GM19193 (cell line): ENCODE results near the gene AHR.

Source experiments
- POLR2A ChIP-seq: IDR thresholded peaks from 4 replicates; pipeline ENCODE4 v1.6.1; 2011; ENCODE audit not compliant: insufficient read depth, insufficient read length; ENCODE audit errors: extremely low read depth

The AHR gene

GRCh38 chr7:17298102-17298839 is at the start of gene AHR:
Gene AHR, plus strand, starts transcription at chr7:17298652. Its CDS starts 613 bp downstream, at chr7:17299265.
- peak; percentile 87 for TF ChIP-seq POLR2A

GRCh38 chr7:17253885-17254284 is 44.6 kb upstream of the AHR start:
- no peak for TF ChIP-seq POLR2A

GRCh38 chr7:17255926-17256325 is 42.5 kb upstream of the AHR start:
- TF ChIP-seq POLR2A, result no peak

DNA sequence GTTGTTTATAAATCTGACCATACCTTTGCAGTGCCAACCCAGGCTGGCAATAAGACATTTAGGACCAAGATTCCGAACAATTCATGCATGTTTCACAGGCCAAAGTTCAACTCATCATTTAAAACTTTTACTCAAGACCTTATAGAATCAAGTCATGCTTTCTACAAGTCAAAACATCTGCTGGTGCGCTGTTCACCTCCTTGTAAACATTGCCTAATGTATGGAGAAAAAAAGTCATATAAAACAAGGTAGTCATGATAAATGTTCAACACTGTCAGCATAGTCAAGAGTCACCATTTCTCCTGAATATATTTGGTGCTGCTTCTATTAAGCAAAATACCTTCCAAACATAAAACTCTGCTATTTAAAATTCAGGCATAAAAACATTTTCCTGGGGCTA is 42.1 kb upstream of the AHR start:
- no peak for TF ChIP-seq POLR2A

DNA sequence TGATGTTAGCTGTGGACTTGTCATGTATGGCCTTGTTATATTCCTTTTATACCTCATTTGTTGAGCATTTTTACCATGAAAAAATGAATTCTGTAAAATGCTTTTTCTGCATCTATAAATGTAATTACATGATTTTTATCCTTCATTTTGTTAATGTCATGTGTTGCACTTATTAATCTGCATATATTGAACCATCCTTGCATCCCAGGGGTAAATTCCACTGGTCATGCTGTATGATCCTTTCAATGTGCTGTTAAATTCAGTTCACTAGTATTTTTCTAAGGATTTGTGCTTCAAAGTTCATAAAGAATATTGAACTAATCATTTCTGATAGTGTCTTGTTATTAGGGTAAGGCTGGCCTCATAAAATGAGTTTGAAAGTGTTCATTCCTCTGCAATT is 31.9 kb upstream of the AHR start:
- TF ChIP-seq POLR2A, result no peak

- TF ChIP-seq POLR2A, result no peak
Observed at GRCh38 chr7:17269341-17270221, 28.9 kb upstream of the AHR start.

GRCh38 chr7:17274551-17275245 is 23.8 kb upstream of the AHR start:
- no peak for TF ChIP-seq POLR2A

GRCh38 chr7:17275749-17276671 is 22.4 kb upstream of the AHR start:
- TF ChIP-seq POLR2A, result no peak

- TF ChIP-seq POLR2A, result no peak
Observed at GRCh38 chr7:17279061-17279460, 19.4 kb upstream of the AHR start.

DNA sequence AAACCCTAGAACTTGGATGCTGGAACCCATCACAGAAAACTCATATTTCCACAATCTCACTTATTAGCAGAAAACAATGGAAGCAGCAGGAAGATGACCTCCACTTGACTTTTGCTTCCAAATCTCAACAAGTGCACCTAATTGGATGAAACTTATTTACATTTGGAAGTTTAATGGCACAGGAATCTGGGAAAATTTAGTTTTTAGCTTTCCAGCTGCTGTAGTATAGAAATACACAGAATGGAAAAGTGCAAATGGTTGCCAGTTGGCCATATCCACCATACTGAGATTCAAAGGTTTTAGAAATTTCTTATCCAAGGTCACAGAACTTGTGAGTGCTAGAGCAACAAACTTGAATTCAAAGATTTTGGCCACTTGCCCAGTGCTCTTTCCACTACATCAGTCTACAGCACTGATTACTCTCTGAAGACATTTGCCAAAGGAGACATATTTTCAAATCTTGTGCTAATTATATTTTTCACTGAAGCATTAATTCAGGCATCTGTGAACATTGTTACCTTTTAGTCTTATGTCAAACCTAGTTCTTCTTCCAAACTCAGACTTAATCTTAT is 9.3 kb upstream of the AHR start:
- no peak for TF ChIP-seq POLR2A

DNA sequence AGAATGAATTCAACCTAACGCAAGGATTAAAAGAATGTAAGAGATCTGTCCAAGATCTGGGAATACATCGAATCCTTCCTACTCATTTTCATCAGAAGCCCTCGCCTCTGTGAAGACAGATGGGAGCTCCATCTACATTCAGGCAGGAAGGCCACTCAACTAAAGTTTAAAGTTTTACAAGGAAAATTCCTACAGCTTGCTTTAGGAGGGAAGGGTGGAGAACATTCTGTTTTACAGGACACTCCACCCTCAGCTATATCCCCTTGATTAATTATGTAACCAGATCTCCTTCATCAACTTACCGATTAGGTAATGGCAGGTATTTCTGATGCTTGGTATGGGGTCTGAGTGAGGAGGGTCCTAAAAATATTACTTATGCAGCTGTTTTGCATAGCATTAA is 5.6 kb upstream of the AHR start:
- TF ChIP-seq POLR2A, result no peak

GRCh38 chr7:17293481-17293880 is 5.0 kb upstream of the AHR start:
- TF ChIP-seq POLR2A, result no peak

DNA sequence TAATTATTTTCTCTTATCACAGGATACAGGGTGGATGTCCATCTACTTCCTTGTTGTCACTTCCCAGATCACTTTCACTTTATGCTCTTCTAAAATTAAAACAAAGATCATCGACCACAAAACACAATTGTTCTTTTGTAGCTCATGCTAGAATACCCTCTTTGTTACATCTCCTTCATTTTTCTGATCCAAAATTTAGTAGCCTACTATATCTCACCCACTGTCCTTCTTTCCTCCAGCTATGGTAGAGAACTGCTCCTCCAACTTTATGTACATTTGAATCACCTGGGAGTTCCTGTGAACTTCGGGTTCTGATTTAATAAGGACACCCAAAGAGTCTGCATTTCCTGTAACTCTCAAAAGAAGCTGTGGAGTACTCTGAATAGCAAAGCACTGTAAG is 1.2 kb upstream of the AHR start:
- no peak for TF ChIP-seq POLR2A
